ENCODE measurements around the gene OSBPL2. TPM values are rescaled to one million over a fixed set of nuclear protein-coding genes. Genes with fewer than 3 reads are reported as not detected.

The OSBPL2 gene
- total RNA-seq, 1 experiment from 2014 or later = 26.3 TPM

- Histone ChIP-seq H3K27me3 (replicated peaks; ENCODE audit: insufficient read depth, low read depth, low read length, poor library complexity) (no peaks in the 10 kb centered on the region), H3K36me3 (ENCODE audit: insufficient read depth, low read length, poor library complexity, severe bottlenecking) (peaks cover 43% of the 10 kb centered on the region), H3K27ac (ENCODE audit: low read depth, low read length, poor library complexity, severe bottlenecking) (no peak overlapping the region), H3K4me1 (ENCODE audit: insufficient read depth, low read length, poor library complexity, severe bottlenecking) (peaks cover 14% of the 10 kb centered on the region), H3K4me3 (ENCODE audit: low read depth, low read length, poor library complexity, severe bottlenecking) (no peak overlapping the region), H3K9me3 (ENCODE audit: low read depth, low read length, poor library complexity, severe bottlenecking) (no peaks in the 10 kb centered on the region)
- ChIA-PET CTCF (no interaction called here), POLR2A (ENCODE audit: low non-redundant PET) (no interaction called here)
- BruUV-seq (replicated peaks) = no TSS peak
- intact Hi-C loops (cut with micrococcal nuclease; ENCODE audit: unreplicated experiment) = no loop called here
- TF ChIP-seq CTCF (conservative IDR thresholded peaks at IDR 0.05; ENCODE audit: low read depth, low read length) (no peak), EZH2 (IDR thresholded peaks at IDR 0.05; ENCODE audit: borderline replicate concordance, low read depth, low read length, poor library complexity, severe bottlenecking) (no peak)
- DNase-seq (ENCODE audit: low spot score) = no peak
Measured at GRCh38 chr20:62309198-62309944, 71.0 kb downstream of the OSBPL2 start.

GRCh38 chr20:62309947-62310756, 71.8 kb downstream of the OSBPL2 start:
- CTCF ChIA-PET = no interaction called here
- no TSS peak for BruUV-seq (replicated peaks)
- H3K36me3 ChIP-seq (ENCODE audit: insufficient read depth, low read length, poor library complexity, severe bottlenecking) = peaks cover 35% of the 10 kb centered on the region
- TF ChIP-seq CTCF (conservative IDR thresholded peaks at IDR 0.05; ENCODE audit: low read depth, low read length) (no peak), EZH2 (IDR thresholded peaks at IDR 0.05; ENCODE audit: borderline replicate concordance, low read depth, low read length, poor library complexity, severe bottlenecking) (no peak)
- no peaks in the 10 kb centered on the region for H3K27me3 ChIP-seq (replicated peaks; ENCODE audit: insufficient read depth, low read depth, low read length, poor library complexity)
- POLR2A ChIA-PET (ENCODE audit: low non-redundant PET) = no interaction called here
- DNase-seq (ENCODE audit: low spot score) = no peak
- H3K4me1 ChIP-seq (ENCODE audit: insufficient read depth, low read length, poor library complexity, severe bottlenecking) = peaks cover 6% of the 10 kb centered on the region
- H3K9me3 ChIP-seq (ENCODE audit: low read depth, low read length, poor library complexity, severe bottlenecking) = no peaks in the 10 kb centered on the region
- intact Hi-C loops (cut with micrococcal nuclease; ENCODE audit: unreplicated experiment) = no loop called here
- H3K27ac ChIP-seq (ENCODE audit: low read depth, low read length, poor library complexity, severe bottlenecking) = no peak overlapping the region
- H3K4me3 ChIP-seq (ENCODE audit: low read depth, low read length, poor library complexity, severe bottlenecking) = no peak overlapping the region

- Histone ChIP-seq H3K27ac (ENCODE audit: low read depth, low read length, poor library complexity, severe bottlenecking) (no peak overlapping the region), H3K27me3 (replicated peaks; ENCODE audit: insufficient read depth, low read depth, low read length, poor library complexity) (no peaks in the 10 kb centered on the region), H3K36me3 (ENCODE audit: insufficient read depth, low read length, poor library complexity, severe bottlenecking) (peaks cover 29% of the 10 kb centered on the region), H3K4me1 (ENCODE audit: insufficient read depth, low read length, poor library complexity, severe bottlenecking) (peaks cover under 1% of the 10 kb centered on the region), H3K4me3 (ENCODE audit: low read depth, low read length, poor library complexity, severe bottlenecking) (no peak overlapping the region), H3K9me3 (ENCODE audit: low read depth, low read length, poor library complexity, severe bottlenecking) (no peaks in the 10 kb centered on the region)
- no peak for DNase-seq (ENCODE audit: low spot score)
- intact Hi-C loops (cut with micrococcal nuclease; ENCODE audit: unreplicated experiment) = no loop called here
- TF ChIP-seq CTCF (conservative IDR thresholded peaks at IDR 0.05; ENCODE audit: low read depth, low read length) (no peak), EZH2 (IDR thresholded peaks at IDR 0.05; ENCODE audit: borderline replicate concordance, low read depth, low read length, poor library complexity, severe bottlenecking) (no peak)
- ChIA-PET POLR2A (ENCODE audit: low non-redundant PET) (no interaction called here), CTCF (no interaction called here)
- no TSS peak for BruUV-seq (replicated peaks)
Measured at GRCh38 chr20:62310757-62311121, 72.4 kb downstream of the OSBPL2 start.
